GM19023 (cell line): Measurements from ENCODE around the gene SLC6A3.

Source experiments
- ATAC-seq: cut with Tn5 transposase; IDR thresholded peaks from one replicate; pipeline ENCODE4 v1.9.1; 2021; ENCODE audit warnings: mild to moderate bottlenecking, moderate library complexity; ENCODE audit not compliant: unreplicated experiment

SLC6A3 gene

DNA sequence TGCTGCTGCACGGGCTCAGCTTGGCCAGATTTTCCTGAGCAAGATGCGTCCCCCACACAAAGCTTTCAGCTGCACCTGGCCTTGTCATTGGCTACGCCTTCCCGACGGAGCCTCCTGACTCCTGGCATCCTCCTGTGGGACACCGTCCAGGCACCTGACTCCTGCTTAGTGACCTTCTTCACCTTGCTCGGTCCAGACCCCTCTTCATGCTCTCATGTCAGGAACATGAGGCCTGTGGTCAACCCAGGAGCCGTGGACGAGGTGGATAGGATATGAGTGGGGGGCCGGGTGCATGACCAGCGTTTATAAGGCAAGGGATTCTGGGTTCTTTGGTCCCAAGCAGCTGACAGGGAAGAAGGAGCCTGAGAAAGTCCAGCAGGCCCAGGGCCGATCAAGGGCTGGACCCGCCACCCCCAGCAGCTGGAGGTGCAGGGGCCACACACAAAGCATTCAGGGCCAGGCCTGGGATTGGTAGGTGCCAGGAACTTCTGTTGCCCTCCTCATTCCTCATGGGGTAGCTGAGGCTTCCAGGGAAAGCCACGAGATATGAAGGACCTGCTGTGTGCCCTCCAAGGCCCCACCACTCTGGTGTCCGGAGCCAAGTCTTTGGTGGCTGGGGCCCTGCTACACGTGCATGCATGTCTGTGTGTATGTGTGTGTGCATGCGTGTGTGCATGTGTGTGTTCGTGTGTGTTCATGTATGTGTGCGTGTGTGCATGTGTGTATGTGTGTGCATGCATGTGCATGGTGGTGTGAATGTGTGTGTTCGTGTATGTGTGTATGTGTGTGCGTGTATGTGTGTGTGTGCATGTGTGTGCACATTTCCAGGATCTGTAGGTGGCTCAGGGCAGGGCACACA, 34.9 kb downstream of the SLC6A3 start:
- ATAC-seq: no peak

DNA sequence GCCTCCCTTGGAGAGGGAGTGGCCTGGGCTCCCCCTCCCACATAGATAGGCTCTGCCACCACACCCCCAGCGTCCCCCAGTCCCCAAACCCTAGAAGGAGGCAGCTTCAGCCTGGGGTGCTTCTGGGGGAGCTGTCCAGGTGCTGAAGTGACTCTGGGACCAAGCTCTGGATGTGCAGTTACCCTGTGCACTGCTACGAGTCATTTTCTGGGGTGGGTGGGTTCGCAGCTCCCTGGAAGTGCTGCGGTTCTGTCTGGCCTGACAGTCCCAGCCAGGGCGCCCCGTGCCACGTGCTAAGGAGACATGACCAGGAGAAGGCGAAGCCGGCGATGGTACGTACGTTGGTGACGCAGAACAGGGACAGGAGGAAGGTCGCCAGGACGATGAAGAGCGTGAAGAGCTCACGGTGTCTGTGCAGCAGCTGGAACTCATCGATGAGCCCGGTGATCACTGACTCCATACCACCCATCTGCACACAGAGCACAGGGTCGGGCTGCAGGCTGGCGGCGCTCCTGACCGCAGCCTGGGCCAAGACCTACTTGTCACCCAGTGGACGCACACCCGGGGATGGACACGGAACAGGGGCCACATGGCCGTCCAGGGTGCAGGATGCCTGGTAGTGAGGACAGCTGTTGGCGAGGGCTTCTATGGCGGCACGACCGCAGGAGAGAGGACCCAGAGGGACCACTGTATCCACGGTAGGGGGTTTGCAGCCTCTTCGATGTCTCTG, 35.7 kb downstream of the SLC6A3 start:
- ATAC-seq: no peak

DNA sequence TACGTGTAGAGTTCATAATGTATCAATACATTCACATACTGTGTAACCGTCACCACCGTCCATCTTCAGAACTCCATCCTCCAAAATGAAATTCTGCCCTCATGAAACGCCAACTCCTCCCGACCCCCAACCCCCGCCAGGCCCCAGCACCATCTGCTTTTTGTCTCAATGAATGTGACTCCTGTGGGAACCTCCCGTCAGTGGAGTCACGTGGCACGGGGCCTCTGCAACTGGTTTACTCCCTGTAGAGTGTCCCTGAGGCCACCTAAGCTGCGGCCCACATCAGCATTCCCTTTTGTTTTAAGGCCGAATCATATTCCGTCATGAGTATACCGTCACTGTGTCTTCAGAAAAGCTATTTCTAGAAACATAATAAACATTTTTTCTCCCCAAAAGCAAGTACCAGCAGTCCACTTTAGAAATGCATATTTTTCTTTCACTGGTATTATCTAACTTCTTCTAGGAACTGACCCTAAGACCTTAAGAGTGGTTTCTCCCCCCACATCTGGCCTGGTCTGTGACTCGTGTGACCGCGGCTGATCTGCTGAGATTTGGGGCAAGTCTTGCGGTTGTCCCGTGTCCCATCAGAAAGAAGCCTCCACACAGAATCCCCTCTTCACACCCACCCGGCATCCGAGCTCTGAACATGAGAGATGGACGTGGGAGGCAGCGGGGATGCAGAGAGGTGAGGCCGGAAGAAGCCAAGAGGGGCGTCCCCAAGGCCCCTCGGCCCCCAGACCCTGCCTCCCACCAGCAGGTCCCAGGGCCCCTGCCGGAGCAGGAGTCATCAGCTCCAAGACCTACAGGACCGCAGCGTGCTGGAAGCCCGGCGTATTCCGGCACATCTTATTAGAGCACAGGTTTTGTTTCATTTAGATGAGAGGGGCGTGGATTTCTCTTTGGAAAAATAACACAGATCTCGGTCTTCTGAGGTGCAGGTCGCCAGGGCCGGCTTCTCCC, 38.3 kb downstream of the SLC6A3 start:
- no peak for ATAC-seq

DNA sequence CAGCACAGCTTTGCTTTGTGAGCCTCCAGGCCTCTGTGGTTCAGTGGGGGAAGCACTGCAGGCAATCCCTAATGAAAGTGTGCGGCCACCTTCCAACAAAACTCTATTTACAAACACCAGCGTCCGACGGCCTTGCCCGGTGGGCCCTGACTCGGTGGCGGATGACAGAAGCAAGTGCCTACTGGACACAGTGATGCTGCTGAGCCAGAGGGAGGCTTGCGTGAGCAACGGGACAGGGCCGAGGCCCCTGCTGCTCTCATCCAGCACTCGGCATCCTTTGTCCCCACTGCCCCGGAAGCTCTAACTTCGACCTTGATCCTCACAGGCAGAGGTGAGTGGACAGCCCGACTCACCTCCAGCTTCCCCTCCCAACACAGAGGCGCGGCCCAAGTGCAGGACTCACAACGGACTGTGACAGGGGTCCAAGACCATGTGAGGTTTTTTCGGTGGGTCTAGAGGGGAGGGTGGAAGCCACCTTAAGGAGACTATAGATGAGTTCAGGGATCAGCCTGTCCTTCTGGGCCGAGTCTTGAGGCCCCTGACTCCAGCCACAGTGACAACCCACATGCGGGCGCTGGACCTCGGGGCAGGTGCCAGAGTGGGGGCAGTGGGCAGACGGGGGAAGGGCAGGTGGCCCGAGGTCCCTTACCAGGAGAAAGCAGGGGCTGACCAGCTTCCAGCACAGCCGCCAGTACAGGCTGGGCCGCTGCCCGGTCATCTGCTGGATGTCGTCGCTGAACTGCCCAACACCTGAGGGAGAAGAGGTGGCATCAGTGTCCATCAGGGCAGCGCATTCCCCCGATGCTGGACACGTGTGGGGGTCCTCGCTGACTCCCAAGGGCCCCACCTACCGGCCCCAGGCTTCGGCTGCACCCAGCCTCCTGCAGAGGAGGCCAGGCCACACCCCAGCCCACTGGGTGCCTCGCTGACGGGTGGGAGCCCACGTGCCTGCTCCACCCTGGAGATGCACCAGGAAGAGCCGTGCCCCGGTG, 39.4 kb downstream of the SLC6A3 start:
- no peak for ATAC-seq

DNA sequence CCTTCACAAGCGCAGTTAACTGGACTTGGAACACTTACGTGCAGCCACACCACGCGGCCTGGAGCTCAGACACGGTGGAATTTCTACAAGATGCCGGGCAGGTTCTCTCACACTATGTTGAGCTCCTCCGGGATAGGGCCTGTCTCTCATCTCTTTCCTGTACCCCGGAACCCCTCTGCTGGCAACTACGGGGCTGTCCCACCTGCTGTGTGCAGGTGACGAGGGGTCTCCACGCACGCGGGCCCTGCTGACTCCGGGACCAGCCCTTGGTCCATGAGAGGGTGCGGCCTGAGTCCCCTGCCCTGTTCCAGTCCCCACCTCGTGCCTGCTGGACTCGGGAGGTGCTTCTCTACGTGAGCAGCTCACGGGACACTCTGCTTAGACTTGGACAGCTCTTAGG, 40.1 kb downstream of the SLC6A3 start:
- no peak for ATAC-seq

DNA sequence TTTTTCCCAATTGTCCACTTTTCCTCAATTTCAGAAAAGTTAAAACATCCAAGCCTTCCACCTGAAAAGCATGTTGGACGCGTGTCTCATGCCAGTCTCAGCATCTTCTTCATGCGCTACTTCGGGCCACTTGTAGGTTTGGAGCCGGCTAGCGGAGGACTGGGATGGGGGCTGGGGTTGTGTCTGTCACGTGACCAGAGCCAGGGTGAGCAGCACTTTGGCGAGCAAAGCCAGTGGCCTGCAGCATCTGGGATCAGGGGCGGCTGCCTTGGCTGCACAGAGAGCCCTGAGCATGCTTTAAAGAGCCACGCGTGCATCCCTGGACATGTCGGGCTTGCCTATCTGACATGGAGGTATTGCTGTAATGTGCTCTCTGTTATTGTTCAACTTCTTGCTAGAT, 41.2 kb downstream of the SLC6A3 start:
- no peak for ATAC-seq

DNA sequence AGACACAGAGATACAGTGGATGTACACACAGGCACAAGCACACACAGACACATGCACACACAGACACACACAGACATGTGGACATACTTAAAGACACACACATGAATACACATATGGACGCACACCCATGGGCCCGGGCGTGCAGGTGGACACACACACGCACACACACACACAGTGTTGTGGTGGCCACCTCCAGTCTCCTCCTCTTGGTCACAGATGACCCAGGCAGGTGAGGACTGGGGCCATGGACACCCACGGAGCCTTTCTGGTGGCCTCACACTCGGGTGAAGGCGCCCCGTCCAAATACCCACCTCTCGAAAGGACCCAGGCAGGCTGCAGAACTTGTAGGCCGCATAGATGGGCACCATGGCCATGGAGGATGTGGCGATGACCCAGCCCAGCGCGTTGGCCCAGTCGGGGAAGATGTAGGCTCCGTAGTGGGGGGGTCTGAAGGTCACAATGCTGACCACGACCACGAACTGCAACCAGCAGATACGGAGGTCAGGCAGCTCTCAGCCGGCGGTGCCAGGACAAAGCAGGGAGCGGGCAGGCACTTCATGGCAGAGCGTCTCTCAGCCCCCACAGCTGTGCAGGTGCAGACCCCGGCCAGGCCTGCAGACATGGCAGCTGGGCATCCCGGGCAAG, 42.5 kb downstream of the SLC6A3 start:
- no peak for ATAC-seq

DNA sequence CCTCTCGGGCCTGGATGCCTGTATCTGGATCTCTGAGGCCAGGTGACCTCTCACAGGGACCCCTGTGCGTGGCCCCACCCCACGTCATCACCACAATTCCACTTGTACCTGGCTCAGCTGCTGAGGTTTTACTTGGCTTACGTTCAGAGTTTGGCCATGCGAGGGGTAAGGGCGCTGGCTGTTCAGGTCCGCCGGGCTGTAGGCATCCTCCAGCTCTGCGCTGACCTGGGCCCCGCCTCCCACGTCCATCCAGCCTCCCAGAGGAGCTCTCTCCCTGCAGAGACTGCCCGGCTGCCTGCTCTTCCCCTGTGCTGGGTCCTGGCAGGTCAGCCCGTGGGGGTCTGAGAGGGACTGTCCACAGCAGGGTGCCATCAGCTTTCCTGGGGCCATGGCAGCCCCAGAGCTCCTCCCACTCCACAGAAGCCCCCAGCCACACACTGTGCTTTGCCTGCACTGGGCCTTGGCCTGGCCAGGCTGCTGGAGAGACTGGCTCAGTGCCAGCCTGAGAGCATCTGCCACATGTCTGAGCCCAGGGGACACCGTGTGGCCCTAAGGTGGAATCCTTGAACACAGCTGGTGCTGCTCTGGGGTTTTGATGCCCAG, 43.6 kb downstream of the SLC6A3 start:
- ATAC-seq: no peak

DNA sequence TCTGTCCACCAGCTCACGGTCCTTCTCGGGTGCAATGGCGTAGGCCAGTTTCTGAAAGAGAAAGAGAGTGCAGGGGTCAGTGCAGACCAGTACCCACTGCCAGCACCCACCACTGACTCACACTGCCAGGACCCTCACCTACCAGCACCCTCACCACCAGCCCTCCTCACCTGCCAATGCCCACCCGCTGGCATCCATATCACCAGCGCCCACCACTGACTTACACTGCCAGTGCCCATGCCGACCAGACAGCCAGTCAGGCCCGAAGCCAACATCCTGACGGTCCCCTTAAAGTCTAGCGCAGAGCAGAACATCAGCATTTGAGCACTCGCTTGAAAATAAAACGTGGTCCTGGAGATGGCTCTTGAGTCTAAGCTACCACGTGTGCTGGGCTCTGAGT, 44.3 kb downstream of the SLC6A3 start:
- ATAC-seq: no peak

DNA sequence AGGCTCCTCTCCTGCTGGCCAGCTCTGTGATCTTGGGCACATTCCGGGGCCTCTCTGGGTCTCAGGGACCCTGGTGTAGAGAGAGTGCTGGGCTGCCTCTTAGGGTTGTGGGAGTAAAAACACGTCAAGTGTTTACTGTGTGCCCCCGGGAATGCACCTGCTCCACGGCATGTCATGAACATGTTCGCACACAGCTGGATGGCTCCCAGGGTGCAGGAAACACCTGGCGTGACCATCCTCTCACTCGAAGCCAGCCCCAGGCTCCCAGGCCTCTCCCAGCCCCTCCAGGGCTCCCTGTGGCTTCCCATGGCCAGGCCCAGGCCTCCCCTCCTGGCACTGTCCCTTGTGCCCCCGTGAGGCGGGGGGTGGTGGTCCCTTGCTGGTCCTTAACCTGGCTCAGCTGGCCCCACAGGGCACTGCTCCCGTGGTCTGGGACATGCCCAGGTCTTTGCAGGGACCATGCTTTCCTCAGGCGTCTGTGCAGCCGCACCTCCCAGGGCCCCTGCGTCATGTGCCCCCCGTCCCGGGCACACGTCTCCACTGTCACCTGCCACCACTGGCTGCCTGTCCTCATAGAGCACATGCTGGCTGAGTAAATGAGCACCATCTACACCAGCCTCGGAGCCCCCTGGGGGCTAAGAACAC, 44.9 kb downstream of the SLC6A3 start:
- no peak for ATAC-seq

DNA sequence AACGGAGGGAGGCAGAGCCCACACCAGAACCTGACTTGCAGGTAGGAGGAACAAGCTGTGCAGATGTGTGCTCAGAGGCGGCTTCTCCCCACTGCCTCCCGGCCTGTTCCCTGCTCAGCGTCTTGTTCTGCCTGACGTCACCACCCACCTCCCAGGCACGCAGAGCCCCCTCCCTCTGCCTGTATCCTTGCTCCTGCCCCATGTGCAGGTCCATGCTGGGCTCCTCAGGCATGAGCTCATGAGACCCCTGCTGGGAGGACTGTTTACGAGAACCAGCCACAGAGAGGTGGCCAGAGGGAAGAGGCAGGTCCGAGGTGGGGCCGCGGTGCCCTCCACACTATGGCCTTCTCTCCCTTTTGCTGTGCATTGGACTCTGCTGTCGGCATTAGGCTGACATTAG, 45.5 kb downstream of the SLC6A3 start:
- ATAC-seq: no peak

DNA sequence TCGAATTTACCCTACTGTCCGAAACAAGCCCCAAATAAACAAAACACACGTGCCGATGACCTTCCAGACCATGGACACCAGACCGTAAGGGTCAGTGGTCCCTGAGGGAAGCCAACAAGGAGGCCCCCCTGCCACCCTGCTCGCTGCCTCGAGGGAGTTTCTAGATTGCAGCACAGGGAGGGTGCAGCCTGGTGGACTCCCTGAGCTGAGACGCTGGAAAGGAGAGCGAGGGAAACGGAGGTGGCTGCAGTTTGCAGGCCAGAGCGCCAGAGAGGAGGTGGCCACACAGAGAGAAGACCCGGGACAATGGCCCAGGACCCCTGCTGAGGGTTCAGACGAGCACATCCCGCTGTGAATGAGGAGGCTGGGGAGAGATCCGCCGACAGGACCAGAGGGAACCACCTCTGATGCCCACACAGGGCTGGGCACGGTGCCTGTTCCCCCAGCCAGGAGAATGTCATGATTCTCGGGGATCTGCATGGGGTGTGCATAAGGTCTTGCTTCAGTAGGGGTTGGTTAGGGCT, 48.9 kb downstream of the SLC6A3 start:
- no peak for ATAC-seq

DNA sequence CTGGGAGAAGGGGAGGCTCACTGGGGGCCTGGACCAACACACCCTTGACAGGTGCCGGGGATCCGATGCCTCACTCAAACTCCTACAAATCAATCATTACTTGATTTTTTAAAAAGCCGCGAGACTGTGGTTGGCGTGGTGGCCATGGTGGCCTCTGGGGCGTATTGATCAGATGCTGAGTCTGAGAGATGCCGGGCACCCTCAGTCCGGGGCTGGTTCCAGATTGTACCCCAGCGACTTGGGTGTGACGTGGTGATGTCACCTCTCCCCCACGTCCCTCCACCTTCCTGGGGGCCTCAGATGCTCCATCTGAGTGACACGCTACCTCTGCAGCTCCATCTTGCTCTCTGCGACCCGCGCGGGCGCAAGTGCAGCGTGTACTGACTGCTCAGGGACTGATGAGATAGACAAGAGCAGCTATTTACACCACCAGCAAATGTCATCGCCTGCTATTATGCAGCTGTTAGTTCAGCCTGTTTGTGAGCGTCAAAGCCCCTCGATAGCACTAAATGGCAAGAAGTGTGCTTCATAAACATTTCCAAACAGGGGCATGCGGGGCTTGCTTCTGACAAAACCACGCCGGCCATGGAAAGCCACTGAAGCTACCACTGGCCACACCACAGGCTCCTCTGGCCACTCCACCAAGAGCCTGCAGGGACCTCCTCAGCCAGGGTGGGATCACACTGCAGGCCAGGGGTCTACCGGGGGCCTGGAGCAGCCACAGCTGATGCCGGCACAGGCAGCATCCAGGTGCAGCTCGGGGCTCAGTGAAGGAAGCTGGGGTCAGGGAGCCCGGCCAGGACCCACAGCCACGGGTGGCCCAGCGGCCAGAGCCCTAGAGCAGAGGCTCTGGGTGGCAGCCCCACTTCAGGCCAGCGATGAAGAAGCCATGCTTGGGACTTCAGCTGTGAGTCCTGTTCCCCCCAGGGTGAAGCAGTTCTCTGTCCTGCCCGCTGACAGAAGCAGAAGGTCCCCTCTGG, 50.1 kb downstream of the SLC6A3 start:
- ATAC-seq: no peak

DNA sequence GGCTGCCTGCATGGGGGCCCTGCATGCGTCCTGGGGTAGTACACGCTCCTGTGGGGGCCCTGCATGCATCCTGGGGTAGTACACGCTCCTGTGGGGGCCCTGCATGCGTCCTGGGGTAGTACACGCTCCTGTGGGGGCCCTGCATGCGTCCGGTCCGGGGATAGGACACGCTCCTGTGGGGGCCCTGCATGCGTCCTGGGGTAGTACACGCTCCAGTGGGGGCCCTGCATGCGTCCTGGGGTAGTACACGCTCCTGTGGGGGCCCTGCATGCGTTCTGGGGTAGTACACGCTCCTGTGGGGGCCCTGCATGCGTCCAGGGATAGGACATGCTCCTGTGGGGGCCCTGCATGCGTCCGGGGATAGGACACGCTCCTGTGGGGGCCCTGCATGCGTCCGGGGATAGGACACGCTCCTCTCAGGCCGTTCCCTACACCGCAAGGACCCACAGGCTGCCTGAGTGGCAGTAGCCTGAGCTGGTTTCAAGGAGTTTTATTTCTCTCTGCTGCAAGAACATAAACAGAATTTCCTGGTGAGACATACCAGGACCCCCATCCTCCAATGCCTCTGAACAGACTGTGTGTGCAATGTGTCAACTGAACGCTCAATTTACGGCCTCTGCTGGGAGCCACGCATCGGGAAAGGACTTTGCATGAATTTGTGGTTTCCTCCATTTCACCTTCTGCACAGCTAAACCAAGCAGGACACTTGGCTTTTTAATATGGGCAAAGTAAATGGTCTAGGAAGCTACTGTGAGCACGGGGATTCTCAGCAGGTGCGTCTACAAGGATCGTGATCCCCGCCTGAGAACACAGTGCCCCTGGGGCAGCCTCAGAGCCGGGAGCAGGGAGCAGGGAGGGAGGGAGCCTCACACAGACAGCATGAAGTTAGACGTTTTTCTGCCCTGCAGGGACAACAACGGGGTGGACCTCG, 51.4 kb downstream of the SLC6A3 start:
- ATAC-seq: no peak

DNA sequence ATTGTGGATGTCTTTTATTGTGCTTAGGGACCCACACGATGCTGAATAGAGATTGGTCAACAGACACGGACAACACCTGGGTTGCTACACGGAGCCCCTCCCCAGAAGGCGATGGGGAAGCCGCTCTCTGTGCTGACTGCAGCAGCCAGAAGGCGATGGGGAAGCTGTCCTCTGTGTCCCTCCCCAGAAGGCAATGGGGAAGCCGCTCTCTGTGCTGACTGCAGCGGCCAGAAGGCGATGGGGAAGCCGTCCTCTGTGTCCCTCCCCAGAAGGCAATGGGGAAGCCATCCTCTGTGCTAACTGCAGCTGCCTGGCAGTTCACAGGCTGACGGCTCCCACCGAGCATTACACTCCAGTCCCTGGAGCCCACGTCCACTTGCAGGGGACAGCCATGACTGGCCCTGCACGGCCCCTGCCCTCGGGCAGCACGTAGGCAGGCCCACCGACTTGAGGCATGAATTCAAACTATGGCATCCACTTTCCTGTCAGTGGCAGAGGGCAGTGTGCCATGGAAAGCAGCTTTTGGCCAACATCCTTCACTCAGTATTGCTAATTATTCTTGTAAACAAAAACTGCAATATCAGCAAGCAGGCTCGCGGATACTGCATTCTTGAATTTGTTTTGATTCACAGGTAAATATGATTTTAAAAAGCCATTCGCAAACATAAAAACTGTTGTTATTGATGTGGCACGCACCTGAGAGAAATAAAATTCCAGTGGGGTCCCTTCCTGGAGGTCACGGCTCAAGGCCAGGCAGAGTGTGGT, 52.3 kb downstream of the SLC6A3 start:
- ATAC-seq: no peak
